ENCODE results near the gene ABCA2.

Gene ABCA2

GRCh38 chr9:136964171-136964689 lies 63.8 kb downstream of the ABCA2 start:
- no peak for DNase-seq (ENCODE audit: low spot score)

GRCh38 chr9:136963751-136964150 lies 64.3 kb downstream of the ABCA2 start:
- DNase-seq (ENCODE audit: low spot score): no peak

- DNase-seq (ENCODE audit: low spot score): no peak
Measured at GRCh38 chr9:136963341-136963740, 64.7 kb downstream of the ABCA2 start.

- DNase-seq (ENCODE audit: low spot score): no peak
Measured at GRCh38 chr9:136962701-136963248, 65.3 kb downstream of the ABCA2 start.

- DNase-seq (ENCODE audit: low spot score): no peak
Measured at GRCh38 chr9:136962163-136962562, 65.9 kb downstream of the ABCA2 start.

- DNase-seq (ENCODE audit: low spot score): no peak
Measured at GRCh38 chr9:136961279-136962065, 66.6 kb downstream of the ABCA2 start.

- no peak for DNase-seq (ENCODE audit: low spot score)
Measured at GRCh38 chr9:136960938-136961275, 67.1 kb downstream of the ABCA2 start.

GRCh38 chr9:136960212-136960937 lies 67.7 kb downstream of the ABCA2 start:
- DNase-seq (ENCODE audit: low spot score): no peak

GRCh38 chr9:136958898-136959850 lies 68.9 kb downstream of the ABCA2 start:
- DNase-seq (ENCODE audit: low spot score): no peak

GRCh38 chr9:136958473-136958872 lies 69.6 kb downstream of the ABCA2 start:
- DNase-seq (ENCODE audit: low spot score): no peak

- no peak for DNase-seq (ENCODE audit: low spot score)
Measured at GRCh38 chr9:136957901-136958300, 70.1 kb downstream of the ABCA2 start.

GRCh38 chr9:136957461-136957860 lies 70.6 kb downstream of the ABCA2 start:
- no peak for DNase-seq (ENCODE audit: low spot score)
